Left lobe of liver (tissue), 2 donors: Measurements from ENCODE around the gene SORBS2. TPM values are rescaled to one million over a fixed set of nuclear protein-coding genes. Genes with fewer than 3 reads are reported as not detected.

Source experiments
- ATAC-seq: fragments of 200-7000 bp; cut with Tn5 transposase; one replicate; pipeline ENCODE4 v1.9.1; 2020; ENCODE audit warnings: mild to moderate bottlenecking, moderate library complexity
- DNase-seq: peaks from one replicate; pipeline ENCODE4 v3.0.0-alpha.2; 2020; ENCODE audit warnings: low spot score
- total RNA-seq: library from RNA; stranded (reverse); gene quantifications from one replicate; pipeline ENCODE4 v1.2.1, GENCODE V29; 2021
- donor health status: DM: no; HTN: no; CAD: no; lungs with moderate emphysema.
- donor health status: DM: no; HTN: yes; CAD: no.

SORBS2 gene
- total RNA-seq, 1 donor from 2014 or later, result 126 TPM

- no peak for ATAC-seq
- no peak for DNase-seq
Measured at GRCh38 chr4:185685804-185686203, 126.2 kb downstream of the SORBS2 start.

- ATAC-seq, result no peak
- no peak for DNase-seq
Measured at GRCh38 chr4:185683896-185684295, 128.1 kb downstream of the SORBS2 start.

- ATAC-seq (peak; percentile 89), DNase-seq (peak; percentile 79)
Measured at GRCh38 chr4:185683222-185683621, 128.8 kb downstream of the SORBS2 start.

GRCh38 chr4:185682236-185682635, 129.8 kb downstream of the SORBS2 start:
- ATAC-seq (no peak), DNase-seq (no peak)

GRCh38 chr4:185681604-185682003, 130.4 kb downstream of the SORBS2 start:
- DNase-seq (no peak), ATAC-seq (no peak)

GRCh38 chr4:185680617-185681016, 131.4 kb downstream of the SORBS2 start:
- no peak for ATAC-seq
- no peak for DNase-seq

GRCh38 chr4:185679523-185679922, 132.5 kb downstream of the SORBS2 start:
- ATAC-seq (peak; percentile 6), DNase-seq (no peak)

- no peak for ATAC-seq
- DNase-seq, result no peak
Measured at GRCh38 chr4:185677637-185678314, 134.2 kb downstream of the SORBS2 start.

GRCh38 chr4:185672618-185673017, 139.4 kb downstream of the SORBS2 start:
- no peak for ATAC-seq
- DNase-seq, result no peak

GRCh38 chr4:185672151-185672550, 139.8 kb downstream of the SORBS2 start:
- DNase-seq, result no peak
- ATAC-seq, result peak; percentile 33

- ATAC-seq (no peak), DNase-seq (no peak)
Measured at GRCh38 chr4:185671496-185671895, 140.5 kb downstream of the SORBS2 start.

GRCh38 chr4:185671066-185671465, 140.9 kb downstream of the SORBS2 start:
- DNase-seq, result no peak
- no peak for ATAC-seq

- DNase-seq, result no peak
- no peak for ATAC-seq
Measured at GRCh38 chr4:185669288-185669687, 142.7 kb downstream of the SORBS2 start.

GRCh38 chr4:185666156-185666555, 145.8 kb downstream of the SORBS2 start:
- no peak for ATAC-seq
- DNase-seq, result no peak

GRCh38 chr4:185665655-185666054, 146.3 kb downstream of the SORBS2 start:
- ATAC-seq (peak; percentile 52), DNase-seq (no peak)

GRCh38 chr4:185664481-185664880, 147.5 kb downstream of the SORBS2 start:
- ATAC-seq (no peak), DNase-seq (no peak)

GRCh38 chr4:185662030-185662778, 149.8 kb downstream of the SORBS2 start:
- DNase-seq, result no peak
- ATAC-seq, result no peak

GRCh38 chr4:185660340-185660739, 151.7 kb downstream of the SORBS2 start:
- ATAC-seq (no peak), DNase-seq (no peak)

- ATAC-seq (no peak), DNase-seq (no peak)
Measured at GRCh38 chr4:185657699-185658098, 154.3 kb downstream of the SORBS2 start.

- ATAC-seq (no peak), DNase-seq (no peak)
Measured at GRCh38 chr4:185657183-185657582, 154.8 kb downstream of the SORBS2 start.

- no peak for DNase-seq
- peak; percentile 32 for ATAC-seq
Measured at GRCh38 chr4:185656467-185656931, 155.5 kb downstream of the SORBS2 start.

- ATAC-seq (peak; percentile 45), DNase-seq (no peak)
Measured at GRCh38 chr4:185654965-185655554, 156.9 kb downstream of the SORBS2 start.
